ENCODE measurements around the gene MAP7D3.

GRCh38 chrX:136271300-136271699 lies 20.1 kb upstream of the MAP7D3 start:
- TF ChIP-seq ZNF766 (CRISPR knock-in tag; conservative IDR thresholded peaks at IDR 0.05) (no peak), GABPA (tag; conservative IDR thresholded peaks at IDR 0.05; ENCODE audit: low read depth) (no peak), FOXP1 (CRISPR knock-in tag; IDR thresholded peaks at IDR 0.05) (no peak)
